NCI-H2081 treated with DMSO at 0.1 percent for 48 hours (cell line): ENCODE results near the gene EFNA5.

Source experiments
- DNase-seq: peaks from one replicate; lab custom pipeline; 2025; lab: John Stamatoyannopoulos, UW

Gene EFNA5

GRCh38 chr5:107639990-107640389 lies 30.7 kb downstream of the EFNA5 start:
- no peak for DNase-seq

- DNase-seq = no peak
These were observed 34.2 kb downstream of the EFNA5 start for GRCh38 chr5:107636555-107636954.

DNA sequence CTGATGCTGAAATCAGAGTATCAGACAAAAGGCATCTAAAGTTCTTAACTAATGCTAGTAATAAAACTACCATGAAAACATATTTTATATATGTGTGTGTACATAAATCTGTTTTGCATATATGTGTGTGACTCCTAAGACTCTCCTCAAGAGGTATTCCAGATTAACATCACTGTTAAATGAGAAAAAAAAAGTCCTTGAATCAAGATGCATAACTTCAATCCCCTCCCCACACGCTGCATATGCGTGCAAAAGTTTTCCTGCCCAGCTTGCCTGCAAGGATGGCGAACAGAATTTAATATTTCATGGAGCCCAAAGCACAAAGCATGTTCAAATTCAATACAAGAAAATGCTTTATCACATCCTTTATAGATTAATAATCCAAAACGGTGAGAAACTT lies 34.7 kb downstream of the EFNA5 start:
- no peak for DNase-seq

DNA sequence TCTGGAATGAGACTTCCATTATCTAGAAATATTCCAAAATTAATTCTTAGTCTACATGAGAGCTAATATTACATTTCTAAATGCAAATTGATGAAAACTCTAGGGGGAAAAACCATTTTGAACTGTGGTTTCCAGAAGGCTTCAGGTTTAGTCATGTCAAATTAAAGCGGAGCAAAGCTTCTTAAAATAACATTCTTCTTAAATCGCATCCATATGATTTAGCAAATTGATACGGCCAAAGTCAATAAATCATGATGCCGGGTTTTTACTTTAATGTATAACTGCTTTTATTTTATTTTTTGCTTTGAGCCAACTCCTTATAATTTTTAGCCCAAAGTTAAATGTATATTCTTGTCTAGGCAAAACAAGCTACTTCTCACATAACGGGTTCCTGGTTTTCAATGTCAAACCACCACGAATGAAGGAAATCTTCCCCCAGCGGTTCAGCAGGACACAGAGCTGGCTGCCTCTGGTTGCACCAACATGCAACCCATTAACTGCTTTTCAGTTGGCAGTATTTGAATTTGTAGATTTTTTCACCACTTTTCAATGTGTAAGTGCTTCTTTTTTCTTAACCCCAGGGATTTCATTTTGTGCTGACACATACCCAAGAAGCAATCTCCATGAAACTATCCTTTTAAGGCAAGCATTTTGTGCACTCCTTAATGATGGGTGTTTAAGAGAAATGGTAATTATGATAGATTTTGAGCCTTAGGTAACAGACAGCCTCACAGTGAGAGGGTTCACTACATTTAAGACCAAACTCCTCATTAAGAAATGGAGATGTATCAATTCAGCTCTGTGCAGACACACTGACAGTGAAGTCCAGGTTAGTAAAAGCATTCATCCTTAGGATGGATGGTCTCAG lies 35.5 kb downstream of the EFNA5 start:
- no peak for DNase-seq

GRCh38 chr5:107633171-107633901 lies 37.4 kb downstream of the EFNA5 start:
- no peak for DNase-seq

DNA sequence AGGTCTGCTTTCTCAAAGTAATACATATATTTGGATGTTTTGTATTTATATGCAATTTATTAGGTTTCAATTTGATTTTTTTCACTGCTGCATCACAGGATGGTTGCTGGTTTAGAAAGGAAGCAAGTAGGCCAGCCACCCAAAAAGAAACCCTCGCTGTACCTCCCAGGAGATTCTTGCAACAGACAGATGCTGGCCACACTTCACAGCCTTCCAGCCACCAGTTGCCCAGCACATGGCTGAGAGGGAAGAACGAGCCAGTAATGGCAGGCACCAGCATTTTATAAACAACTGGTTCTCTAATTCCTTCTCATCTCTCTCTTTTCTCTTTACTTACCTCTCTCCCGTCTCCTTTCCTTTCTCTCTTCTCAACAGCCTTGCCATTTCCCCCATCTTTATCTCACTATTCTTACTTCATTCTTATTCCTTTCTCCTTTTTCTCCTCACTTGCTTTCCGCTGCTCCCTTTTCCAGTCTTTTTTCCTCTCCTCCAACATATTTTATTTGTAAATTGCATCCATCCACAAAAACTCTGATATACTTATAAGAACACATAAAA lies 38.9 kb downstream of the EFNA5 start:
- no peak for DNase-seq

DNA sequence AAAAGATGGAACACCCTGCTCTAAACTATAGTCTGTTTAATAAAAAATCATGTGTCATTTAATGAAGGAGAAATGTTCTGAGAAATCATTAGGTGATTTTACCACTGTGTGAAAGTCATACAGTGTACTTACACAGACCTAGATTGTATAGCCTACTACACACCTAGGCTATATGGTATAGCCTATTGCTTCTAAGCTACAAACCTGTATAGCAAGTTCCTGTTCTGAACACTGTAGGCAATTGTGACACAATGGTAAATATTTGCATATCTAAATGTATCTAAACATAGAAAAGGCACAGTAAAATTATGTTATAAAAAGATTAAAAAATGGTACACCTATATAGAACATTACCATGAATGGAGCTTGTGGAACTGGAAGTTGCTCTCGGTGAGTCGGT lies 40.6 kb downstream of the EFNA5 start:
- no peak for DNase-seq

- DNase-seq = no peak
These were observed 46.5 kb downstream of the EFNA5 start for GRCh38 chr5:107624235-107624634.

GRCh38 chr5:107621089-107621488 lies 49.6 kb downstream of the EFNA5 start:
- no peak for DNase-seq

DNA sequence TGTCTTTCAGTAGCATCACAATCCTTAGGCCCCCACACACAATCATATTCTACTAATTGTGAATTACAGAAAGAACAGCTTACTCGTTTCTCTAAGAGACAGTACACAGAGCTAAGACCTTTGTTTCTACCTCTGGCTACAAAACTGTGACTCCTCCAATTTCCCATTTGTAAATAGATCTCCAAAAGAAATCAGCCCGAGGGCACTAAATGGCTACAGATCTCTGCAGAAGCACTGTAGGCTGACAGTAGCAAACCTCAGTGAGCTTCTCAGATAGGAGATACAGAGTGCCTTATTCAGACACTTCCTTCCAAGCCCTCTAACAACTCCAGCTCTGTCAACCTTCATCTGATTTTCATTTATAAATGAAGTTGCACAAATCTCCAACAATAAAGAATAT lies 51.0 kb downstream of the EFNA5 start:
- no peak for DNase-seq

DNA sequence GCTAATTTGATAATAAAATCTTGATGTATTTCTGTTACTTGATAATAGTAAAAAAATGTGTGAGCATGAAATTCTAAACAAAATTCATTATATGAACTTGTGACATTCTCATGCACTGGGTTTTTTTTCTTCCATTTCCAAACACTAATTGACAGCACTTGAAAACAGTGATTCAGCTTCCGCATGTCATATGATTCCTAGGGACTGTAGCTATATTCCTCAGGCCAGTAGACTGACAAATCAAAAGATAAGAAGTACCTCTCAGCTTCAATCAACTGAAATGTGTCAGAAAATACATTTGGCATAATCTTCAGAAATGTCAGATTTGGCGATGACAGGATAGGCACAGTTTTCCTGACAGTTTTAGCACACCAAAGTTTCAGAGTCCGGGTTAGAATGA lies 52.5 kb downstream of the EFNA5 start:
- DNase-seq = no peak

DNA sequence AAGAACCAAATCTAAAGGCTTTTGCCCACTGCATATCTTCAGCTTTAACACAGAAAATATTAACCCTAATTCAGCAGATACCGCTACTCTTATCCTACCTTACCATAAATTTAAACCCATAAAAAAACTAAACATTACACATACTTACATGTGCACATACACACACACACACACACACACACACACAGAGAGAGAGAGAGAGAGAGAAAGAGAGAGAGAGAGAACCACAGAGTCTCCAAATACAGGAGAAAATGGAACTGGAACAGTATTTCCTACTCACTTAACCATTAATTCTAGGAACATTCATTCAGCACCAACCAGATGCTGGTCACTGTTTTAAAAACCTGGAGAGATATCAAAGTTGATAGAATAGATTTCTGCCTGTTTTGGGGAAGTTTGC lies 53.7 kb downstream of the EFNA5 start:
- no peak for DNase-seq

DNA sequence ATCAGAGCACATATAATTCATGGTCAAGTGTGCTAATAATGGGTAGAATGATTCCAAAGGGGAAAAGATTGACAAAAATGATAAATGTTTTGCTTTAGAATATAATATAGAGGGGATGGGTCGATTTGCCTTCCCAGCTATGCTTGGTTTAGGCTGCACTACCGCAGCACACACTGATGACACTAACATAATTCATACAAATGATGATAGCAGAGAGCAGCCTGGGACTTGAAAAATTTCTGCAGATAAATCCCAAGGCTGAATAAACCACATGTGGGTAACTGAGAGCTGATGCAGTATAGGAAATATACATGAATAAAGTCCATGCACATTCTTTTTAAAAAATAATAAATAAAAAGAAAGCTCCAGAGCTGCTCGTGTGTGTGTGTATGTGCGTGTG lies 54.5 kb downstream of the EFNA5 start:
- DNase-seq = no peak

DNA sequence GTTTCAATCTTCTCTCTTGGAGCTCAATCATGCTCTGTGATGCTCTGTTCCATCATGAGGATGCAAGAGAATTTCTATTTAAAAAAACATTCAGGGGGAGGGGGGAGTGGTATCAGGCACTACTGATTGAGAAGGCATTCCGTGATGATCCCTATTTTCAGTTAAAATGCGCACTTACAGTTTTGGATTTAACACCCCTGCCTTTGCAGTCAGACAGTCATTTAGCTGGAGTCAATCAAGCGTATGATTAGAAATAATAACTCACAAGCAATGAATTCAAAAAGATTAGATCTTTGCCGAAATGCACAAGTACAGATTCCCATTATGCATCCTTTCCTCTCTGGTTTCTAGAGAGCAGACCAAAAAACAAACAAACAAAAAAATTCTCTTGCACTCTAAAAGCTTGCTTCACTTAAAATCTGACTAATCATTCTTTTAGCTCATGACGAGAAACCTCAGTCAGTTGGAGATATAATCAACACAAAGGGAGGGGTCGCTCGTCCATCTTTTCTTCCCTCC lies 55.4 kb downstream of the EFNA5 start:
- no peak for DNase-seq

- DNase-seq = no peak
These were observed 58.2 kb downstream of the EFNA5 start for GRCh38 chr5:107612541-107612940.

- DNase-seq = no peak
These were observed 59.9 kb downstream of the EFNA5 start for GRCh38 chr5:107610798-107611197.

GRCh38 chr5:107607671-107608345 lies 62.9 kb downstream of the EFNA5 start:
- no peak for DNase-seq

- no peak for DNase-seq
These were observed 63.5 kb downstream of the EFNA5 start for GRCh38 chr5:107607196-107607595.

GRCh38 chr5:107605596-107606125 lies 65.1 kb downstream of the EFNA5 start:
- no peak for DNase-seq

- no peak for DNase-seq
These were observed 65.7 kb downstream of the EFNA5 start for GRCh38 chr5:107604990-107605389.

DNA sequence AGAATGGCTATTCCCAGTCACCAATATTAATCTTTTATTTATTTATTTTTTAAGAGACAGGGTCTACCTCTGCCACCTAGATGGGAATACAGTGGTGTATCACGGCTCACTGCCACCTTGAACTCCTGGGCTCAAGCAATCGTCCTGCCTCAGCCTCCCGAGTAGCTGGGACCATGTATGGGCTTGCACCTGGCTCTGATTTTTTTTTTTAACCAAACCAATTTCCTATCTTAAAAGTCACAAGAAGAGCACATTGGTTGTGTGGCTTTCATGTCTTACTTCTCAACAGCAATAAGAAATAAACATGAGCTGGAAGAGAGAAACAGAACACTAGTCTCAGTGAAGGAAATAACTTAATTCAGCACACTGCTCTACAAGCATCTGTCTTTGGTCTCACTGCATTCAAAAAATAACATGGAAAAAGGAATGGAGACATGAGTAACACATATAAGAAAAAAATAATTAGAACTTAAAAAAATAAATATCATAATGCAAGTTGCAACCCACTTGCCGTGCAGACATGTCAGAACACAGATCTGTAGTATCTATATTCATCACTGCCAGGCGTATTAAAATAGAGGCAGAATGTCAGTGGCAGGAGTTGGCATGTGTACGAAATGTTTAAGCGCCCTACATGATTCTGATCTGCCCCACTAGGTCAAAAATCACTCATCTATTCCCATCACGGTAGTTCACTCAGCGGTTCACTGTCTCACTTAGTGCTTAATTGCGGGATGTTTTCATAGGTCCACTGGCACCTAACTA lies 66.4 kb downstream of the EFNA5 start:
- DNase-seq = no peak
